IMR-90 (cell line): ENCODE results near the gene AARS1.
"Not testable (repeated sequence)": the region's sequence is repeated elsewhere in the genome, so short reads cannot be mapped to it uniquely, and the experiment has no call there.

ENCODE experiments used
- POLR2A ChIP-seq: IDR thresholded peaks from 2 replicates; pipeline ENCODE4 v1.6.1; 2012; ENCODE audit warnings: mild to moderate bottlenecking, low read depth, low read length
- RAD21 ChIP-seq: IDR thresholded peaks from 2 replicates; pipeline ENCODE4 v1.6.1; 2012; ENCODE audit warnings: low read length, improper control_type of control experiment
- SMC3 ChIP-seq: fragments of 150-350 bp; IDR thresholded peaks from 2 replicates; pipeline ENCODE4 v1.6.1; 2016; ENCODE audit warnings: low read depth, mild to moderate bottlenecking, antibody characterized with exemption, low read length, moderate library complexity
- TF ChIP-seq, protein P1 (sequence below): conservative IDR thresholded peaks from 2 replicates; pipeline ENCODE4 v1.5.1; 2012; ENCODE audit warnings: mild to moderate bottlenecking, low read depth, low read length, improper control_type of control experiment

DNA sequence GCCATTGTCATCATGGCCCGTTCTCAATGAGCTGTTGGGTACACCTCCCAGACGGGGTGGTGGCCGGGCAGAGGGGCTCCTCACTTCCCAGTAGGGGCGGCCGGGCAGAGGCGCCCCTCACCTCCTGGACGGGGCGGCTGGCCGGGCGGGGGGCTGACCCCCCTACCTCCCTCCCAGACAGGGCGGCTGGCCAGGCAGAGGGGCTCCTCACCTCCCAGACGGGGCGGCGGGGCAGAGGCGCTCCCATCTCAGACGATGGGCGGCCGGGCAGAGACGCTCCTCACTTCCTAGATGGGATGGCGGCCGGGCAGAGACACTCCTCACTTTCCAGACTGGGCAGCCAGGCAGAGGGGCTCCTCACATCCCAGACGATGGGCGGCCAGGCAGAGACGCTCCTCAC, 64.7 kb downstream of the AARS1 start:
- TF ChIP-seq POLR2A, RAD21, SMC3: not testable (repeated sequence)
- TF ChIP-seq, protein P1, sequence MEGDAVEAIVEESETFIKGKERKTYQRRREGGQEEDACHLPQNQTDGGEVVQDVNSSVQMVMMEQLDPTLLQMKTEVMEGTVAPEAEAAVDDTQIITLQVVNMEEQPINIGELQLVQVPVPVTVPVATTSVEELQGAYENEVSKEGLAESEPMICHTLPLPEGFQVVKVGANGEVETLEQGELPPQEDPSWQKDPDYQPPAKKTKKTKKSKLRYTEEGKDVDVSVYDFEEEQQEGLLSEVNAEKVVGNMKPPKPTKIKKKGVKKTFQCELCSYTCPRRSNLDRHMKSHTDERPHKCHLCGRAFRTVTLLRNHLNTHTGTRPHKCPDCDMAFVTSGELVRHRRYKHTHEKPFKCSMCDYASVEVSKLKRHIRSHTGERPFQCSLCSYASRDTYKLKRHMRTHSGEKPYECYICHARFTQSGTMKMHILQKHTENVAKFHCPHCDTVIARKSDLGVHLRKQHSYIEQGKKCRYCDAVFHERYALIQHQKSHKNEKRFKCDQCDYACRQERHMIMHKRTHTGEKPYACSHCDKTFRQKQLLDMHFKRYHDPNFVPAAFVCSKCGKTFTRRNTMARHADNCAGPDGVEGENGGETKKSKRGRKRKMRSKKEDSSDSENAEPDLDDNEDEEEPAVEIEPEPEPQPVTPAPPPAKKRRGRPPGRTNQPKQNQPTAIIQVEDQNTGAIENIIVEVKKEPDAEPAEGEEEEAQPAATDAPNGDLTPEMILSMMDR: not testable (repeated sequence)
